Gastrocnemius medialis (tissue), 4 donors: ENCODE measurements around the gene RNASE3.

Experiments
- POLR2A ChIP-seq, 2 donors: fragments of 450-650 bp; IDR thresholded peaks; one replicate each; pipeline ENCODE4 v1.6.1; 2017; ENCODE audit warnings: antibody characterized with exemption in 2 of 2, mild to moderate bottlenecking in 2 of 2, moderate library complexity in 2 of 2
- TF ChIP-seq, protein P1 (sequence below), 5 experiments: fragments of 450-650 bp in 3 of 5; fragments of 200-600 bp in 2 of 5; sonication (generic) in 2 of 5; IDR thresholded peaks in 4 of 5; conservative IDR thresholded peaks in 1 of 5; 1 replicate in 4 of 5; 2 replicates in 1 of 5; pipeline ENCODE4 v1.5.1; 2016 to 2019; ENCODE audit warnings: antibody characterized with exemption in 5 of 5, mild to moderate bottlenecking in 3 of 5, moderate library complexity in 3 of 5

DNA sequence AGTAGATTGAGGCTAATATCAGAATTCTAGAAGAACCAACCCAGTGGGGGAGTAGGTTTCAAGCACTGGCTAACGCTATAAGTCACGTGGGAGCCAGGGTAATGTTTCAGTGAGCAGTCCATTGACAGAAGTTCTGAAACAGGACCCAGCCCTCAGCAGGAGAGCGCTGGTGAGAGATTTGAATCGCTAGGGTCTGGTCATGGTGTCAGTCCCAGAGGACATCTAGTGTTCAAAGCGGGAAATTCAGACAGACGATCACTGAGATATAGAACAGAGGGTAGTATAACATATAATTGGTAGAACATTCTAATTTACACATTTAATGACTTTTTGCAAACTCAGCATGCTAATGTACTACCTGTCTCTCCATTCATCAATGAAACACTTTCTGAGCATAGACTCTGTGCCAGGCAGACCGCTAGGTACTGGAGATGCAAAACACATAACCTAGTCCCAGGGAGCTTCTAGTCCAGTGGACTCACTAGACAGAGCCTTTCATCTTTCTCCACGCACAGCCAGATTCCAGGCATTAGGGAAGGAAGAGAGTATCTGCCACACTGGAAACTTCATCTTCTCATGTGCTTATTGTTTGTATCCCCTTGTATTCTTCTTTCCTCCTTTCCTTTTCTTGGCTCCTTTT, 35.4 kb upstream of the RNASE3 start:
- TF ChIP-seq, protein P1, sequence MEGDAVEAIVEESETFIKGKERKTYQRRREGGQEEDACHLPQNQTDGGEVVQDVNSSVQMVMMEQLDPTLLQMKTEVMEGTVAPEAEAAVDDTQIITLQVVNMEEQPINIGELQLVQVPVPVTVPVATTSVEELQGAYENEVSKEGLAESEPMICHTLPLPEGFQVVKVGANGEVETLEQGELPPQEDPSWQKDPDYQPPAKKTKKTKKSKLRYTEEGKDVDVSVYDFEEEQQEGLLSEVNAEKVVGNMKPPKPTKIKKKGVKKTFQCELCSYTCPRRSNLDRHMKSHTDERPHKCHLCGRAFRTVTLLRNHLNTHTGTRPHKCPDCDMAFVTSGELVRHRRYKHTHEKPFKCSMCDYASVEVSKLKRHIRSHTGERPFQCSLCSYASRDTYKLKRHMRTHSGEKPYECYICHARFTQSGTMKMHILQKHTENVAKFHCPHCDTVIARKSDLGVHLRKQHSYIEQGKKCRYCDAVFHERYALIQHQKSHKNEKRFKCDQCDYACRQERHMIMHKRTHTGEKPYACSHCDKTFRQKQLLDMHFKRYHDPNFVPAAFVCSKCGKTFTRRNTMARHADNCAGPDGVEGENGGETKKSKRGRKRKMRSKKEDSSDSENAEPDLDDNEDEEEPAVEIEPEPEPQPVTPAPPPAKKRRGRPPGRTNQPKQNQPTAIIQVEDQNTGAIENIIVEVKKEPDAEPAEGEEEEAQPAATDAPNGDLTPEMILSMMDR (IDR thresholded peaks at IDR 0.05 in 4 of 5, conservative IDR thresholded peaks at IDR 0.05 in 1 of 5), result peak; percentile 28 to 67 (median 55)
- no peak for TF ChIP-seq POLR2A (IDR thresholded peaks at IDR 0.05)
